ENCODE data around the gene CCNF.

The CCNF gene

DNA sequence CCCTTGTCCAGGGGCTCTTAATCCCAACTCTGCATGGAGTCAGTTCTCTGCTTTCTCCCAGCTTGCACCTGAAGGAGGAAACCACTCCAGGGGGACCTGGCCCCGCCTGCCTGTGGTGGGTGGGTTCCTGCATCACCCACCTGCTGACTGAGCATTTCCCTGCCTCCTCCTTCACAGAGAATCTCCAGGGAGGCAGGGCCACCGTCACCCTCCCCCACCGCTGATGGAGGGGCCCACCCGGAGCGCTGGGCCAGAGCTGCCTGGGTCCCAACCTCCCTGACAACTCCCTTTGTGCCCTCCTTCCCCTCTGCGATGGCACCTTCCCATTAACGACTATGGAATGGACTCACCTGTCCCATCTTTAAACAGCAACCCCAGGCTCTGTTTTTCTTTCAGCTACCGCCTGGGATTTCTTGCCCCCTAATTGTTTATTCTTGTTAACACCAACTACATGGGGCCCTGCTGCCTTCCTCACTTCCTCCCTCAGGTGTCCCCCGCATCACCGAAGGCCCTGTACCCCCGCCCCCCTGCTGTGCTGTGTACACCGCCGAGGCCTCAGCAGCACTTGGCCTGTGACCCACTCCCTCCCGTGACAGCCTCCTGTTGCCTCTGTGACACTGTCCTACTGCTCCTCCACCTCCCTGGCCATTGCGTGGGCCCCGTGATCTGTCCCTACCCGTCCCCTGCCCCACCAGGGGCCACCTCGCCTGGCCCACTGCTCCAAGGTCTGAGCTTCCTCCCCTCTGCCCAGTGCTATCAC is 29.8 kb downstream of the CCNF start:
- no peak for DNase-seq

DNA sequence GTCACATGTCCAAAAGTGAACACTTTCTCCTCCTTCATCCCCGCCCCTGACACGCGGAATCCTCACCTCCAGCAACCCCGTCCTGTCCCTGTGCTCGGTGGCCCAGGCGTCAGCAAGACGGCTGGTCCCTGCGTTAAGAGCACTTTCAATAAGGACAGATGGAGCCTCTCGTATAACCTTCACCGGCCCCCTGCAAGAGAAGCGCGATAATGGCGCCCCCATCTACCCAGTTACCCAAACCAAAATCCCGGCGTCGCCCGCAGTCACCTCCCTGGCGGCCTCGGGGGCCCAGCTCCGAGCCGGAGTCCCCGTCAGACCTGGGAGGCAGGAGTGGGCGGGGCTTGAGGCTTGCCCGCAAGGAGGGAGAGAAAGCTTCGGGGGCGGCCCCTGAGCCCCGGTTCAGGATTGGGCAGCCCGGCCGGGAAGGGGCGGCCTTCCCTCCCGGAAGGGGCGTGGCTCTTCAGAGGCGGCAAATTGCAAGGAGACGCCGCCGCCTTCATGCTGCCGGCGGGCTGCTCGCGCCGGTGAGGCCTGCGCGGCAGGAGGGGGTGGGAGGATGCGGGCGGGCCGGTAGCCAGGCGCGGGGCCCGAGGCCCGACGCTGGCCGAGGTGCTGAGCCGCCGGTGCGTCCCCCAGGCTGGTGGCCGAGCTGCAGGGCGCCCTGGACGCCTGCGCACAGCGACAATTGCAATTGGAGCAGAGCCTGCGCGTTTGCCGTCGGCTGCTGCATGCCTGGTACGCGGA is 30.6 kb downstream of the CCNF start, which contains the start of gene TEDC2:
TEDC2 (plus strand) TSS at position 463 of the 744 bp plus-strand sequence; CDS start at position 499, 36 bp downstream.
- peak; percentile 98 for DNase-seq

DNA sequence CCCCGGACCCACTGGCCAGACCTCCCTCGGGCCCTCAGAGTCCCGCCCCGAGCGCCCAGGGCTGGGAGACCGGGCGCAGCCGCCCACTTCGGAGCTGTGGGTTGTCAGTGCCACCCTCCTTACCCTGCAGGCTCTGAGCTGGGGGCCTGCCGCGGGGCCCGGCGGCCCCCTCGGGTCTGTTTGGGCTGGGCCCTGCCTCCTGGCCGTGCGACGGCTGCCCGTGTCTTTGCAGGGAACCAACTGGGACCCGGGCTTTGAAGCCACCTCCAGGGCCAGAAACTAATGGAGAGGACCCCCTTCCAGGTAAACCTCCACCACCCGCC is 31.1 kb downstream of the CCNF start:
- no peak for DNase-seq

DNA sequence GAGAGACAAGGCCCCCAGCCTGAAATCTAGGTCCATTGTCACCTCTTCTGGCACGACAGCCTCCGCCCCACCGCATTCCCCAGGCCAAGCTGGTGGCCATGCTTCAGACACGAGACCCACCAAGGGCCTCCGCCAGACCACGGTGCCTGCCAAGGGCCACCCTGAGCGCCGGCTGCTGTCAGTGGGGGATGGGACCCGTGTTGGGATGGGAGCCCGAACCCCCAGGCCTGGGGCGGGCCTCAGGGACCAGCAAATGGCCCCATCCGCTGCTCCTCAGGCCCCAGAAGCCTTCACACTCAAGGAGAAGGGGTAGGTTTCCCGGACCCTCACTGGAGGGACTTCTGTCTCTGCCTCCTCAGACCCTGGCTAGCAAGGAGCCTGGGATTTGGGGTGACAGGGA is 31.7 kb downstream of the CCNF start:
- DNase-seq: no peak

DNA sequence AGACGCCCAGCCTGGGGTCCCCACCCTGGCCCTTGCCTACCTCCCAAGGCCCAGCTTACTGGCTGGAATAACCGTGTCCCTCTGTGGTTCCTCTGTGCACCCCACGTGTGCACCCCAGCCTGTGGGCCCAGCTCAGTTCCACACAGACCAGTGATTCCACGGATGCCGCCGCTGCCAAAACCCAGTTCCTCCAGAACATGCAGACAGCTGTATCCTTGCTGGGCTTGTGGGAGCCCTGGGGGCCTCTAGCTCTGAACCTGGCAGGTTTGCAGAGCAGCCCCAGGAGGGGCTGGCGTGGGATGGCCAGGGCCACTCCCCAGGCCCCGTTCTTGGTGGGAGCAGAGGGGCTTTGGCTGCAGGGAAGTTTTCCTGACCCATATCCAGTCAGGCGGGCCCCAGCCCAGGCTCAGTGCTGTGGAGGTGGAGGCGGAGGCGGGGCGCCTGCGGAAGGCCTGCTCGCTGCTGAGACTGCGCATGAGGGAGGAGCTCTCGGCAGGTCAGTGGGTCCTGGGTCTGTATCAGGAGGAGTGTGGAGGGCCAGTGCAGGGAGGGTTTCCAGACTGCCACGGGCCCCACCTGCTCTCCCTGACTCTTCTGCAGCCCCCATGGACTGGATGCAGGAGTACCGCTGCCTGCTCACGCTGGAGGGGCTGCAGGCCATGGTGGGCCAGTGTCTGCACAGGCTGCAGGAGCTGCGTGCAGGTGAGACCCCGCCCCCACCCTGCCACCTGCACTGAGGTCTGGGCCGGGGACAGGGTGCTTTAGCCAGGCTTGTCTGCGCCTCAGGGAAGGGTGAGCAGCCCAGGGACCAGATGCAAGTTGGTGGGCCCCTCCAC is 33.0 kb downstream of the CCNF start:
- no peak for DNase-seq

DNA sequence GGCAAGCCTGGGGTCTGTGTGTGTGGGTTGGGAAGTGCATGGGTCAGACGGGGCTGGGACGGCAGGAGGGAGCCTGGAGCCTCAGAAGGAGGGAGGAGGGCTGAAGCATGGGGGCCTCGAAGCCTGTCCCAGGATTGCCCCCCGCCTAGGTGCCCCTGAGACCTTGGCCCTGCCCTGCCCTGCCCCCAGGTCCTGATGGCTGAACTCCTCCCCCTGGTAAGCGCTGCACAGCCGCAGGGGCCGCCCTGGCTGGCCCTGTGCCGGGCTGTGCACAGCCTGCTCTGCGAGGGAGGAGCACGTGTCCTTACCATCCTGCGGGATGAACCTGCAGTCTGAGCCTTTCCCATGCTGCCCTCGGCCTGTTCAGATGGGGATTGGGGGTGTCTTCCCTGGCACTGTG is 35.1 kb downstream of the CCNF start:
- DNase-seq: no peak

DNA sequence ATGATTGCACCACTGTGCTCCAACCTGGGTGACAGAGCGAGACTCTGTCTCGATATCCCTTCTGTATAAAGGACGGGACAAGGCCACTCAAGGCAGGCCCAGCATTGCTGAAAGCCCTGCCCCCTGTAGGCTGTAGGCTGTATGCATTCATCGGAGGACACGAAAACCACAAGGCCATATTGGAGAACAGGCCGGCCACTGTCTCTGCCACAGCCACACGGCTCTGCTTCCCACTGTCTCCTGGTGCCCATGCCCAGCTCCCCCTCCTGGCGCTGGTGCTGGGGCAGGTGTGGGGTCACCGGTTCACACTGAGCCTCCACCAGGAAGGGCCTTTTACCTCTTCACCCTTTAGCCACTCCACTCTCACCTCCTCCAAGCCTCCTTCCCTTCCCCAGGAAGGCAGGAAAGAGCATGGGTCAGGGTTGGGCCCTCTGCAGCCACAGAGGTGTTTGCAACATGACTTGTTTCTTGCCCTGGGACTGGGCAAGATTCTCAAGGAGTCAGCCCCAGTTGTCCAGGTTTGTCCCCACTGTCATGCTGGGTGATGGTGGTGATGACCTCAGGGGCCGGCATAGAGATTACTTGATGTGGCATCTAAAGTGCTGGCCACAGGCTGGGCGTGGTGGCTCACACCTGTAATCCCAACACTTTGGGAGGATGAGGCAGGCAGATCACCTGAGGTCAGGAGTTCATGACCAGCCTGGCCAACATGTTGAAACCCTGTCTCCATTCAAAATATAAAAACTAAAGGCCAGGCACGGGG is 36.6 kb downstream of the CCNF start:
- DNase-seq: no peak

DNA sequence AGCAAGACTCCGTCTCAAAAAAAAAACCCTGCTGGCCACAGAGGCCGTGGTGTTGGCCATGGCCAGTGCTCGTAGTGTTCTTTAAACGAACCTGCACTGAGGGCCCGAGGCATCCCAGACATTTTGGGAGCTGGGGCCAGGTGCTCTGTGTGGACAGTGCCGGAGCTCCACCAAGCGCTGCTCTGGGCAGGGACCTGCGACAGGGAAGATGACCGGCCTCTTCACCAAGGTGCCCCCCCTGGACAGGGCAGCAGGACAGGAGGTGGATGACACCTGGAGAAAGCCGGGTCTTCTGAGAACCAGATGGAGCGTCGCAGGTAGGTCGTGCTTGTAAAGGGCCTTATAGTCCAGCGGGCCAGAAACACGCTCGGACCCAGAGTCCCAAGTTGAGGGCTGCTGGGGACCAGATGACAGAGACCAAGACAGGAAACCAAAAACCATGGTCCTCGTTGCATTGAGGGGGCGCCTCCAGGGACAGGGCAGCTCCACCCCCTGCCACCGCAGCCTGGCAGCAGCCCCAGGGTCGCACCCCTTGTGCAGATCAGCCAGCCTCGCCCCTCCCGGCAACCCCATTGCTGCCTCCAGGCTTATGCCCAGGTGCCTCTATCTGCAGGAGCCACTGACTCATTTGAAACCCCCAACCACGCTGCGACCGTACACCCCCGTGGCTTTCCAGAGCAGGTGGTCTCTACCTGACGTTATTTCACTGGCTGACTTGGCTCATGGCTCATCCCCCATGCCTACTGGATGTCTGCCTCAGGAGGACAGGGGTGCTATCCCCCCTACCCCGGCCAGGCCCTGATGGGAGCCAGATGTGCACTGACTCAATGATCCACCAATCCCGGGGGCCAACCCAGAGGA is 37.6 kb downstream of the CCNF start:
- DNase-seq: no peak

DNA sequence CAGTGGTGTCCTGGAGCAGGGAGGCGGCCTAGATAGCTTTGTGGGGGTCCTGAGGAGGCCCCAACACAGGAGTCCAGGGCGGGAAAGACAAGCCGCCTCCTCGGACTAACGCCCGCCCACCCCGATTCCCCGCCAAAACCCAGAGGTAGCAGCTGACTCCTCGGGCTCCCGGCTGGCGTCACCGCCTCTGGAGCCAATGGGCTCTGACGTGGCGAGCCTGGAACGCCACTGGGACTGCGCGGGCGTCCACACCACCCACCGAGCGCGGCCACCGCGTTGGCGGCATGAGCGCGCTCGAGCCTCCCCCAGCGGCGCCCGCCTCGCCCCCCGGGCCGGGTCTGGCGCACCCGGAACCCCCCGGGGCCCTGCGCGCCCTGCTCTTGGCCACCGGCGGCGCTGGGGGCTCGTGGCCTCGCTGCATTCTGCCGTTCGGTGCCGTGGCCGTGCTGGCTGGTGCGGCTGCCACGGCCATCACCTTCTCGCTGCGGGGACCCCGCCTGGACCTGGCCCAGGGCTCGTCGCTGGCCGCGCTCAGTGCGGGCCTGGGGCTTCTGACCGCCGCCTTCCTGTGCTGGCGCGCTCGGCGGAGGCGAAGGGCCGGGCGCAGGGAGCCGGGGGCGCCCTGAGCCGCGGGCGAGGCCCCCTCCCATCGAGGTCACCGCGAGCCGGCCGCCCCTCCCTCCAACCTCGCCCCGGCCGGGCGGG is 38.4 kb downstream of the CCNF start:
- no peak for DNase-seq

DNA sequence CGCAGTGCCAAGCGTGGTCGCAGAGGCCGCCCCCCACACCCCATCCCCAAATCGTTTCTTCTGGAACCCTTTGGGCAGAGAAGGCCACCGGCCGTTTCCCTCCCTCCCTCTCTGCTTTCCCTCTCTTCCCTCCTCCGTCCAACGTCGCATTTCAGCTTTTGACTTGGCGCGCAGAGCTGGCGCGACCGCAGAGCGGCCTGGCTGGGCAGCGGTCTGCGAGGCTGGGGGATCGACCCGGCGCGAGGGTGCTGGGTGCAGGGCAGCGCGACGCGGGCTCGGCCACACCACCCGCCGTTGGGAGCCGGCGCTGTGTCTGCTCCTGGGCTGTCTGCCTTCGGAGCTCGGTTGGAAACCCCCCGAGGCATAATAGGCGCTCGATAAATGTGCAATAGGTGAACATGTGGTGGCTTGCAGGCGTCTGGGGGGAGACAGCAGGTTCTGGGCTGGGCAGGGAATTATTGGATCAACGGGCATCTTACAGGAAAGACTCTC is 39.0 kb downstream of the CCNF start:
- DNase-seq: no peak

DNA sequence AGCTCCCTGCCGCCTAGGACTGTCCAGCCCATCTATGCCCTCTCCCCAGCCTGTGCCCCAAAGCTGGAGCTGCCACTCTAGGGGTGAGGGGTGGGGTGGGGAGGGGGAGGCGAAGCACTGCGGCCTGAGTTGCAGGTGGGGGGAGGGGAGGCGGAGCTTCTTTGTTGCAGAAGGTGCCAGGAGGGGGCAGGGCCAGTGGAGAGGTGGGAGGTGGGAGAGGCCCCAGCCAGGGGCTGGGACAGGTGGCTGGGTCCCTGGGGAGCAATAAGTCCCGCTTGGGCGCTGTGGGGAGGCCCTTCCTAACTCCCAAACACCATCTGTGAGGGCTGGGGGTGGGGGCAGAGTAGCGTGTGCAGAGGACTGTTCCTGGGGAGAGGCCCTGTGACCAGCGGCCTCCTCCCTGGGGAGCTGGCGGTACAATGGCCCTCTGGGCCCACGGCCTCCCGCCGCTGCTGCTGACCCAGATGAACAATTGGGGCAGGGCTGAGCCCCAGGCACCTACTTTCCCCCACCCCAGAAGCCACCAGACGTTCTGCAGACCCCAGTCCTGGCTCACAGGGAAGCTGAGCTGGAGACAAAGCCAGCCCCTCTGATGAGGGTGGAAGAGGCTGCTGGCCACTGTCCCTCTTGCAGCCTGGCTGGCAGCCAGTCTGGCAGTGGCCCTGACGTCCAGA is 39.6 kb downstream of the CCNF start:
- DNase-seq: no peak

DNA sequence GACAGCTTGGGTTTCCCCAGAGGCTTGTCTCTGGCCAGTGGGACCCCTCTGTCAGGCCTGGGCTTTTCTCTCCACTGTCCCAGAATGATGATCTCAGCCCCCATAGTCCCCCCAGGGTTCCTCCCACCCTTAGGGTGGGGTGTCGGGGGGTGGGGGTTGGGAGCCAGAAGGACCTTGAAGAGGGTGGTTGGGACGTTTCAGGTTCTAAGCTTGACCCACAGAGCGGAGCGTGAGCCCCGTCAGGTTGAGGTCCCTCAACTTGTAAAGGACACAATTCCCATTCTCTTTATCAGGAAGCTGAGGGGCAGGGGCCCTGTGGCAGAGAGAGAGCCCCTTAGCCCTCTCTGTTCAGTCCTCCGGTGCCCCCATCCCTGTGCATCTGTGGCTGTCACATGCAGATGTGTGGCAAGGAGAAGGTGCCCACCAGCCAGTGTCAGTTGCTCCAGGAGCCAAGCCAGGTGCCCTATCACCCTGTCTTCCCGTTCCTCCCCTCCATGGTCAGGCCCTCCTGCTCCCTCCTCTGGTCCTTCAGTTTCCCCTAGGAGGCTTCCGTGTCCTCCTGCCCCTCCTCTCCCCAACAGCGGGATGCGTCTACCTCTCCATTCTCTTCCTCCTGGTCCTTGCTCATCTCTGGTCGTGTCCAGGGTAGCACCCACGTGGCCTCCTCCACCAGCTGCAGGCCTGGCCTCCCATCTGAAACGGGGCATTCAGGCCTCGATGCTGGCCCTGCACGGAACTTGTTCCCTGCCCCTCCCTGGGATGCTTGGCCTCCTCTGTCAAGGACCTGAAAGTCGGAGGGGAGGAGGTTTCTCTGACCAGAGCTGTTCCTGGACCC is 40.4 kb downstream of the CCNF start:
- DNase-seq: no peak

DNA sequence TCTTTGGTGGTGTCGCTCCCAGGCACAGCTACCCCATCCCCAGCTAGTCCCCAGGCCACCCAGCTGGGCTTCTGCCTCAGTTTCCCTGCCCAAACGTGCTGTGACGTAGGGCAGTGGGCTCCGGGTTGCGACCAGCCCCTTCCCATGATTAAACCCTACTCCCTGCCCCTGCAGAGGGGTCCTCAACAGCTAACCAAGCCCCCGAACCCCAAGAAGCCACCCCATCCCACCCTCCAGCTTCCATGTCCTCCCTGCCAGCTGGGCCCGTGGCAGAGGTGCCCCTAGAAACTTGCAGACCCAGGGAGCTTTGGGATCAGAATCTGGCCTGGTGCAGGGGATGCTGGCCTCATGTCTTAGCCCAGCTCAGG is 41.0 kb downstream of the CCNF start:
- DNase-seq: no peak

DNA sequence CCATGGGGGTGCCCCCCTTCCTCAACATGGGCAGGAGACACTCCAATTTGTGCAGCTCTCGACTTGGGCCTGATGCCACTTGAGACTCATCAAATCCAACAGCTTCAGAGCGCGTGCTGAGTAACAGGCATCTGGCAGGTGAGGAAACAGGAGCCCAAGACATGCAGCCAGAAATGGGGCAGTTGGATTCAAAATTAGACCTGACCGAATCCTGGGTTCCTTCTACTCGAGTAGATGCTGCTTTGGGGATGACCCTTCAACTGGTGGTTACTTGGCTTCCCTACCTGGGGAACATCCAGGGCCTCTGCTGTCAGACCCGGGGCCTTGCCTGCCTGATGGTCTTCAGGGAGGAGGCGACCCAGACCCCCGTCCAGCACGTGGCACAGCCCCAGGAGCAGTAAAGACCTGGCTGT is 41.4 kb downstream of the CCNF start:
- no peak for DNase-seq

DNA sequence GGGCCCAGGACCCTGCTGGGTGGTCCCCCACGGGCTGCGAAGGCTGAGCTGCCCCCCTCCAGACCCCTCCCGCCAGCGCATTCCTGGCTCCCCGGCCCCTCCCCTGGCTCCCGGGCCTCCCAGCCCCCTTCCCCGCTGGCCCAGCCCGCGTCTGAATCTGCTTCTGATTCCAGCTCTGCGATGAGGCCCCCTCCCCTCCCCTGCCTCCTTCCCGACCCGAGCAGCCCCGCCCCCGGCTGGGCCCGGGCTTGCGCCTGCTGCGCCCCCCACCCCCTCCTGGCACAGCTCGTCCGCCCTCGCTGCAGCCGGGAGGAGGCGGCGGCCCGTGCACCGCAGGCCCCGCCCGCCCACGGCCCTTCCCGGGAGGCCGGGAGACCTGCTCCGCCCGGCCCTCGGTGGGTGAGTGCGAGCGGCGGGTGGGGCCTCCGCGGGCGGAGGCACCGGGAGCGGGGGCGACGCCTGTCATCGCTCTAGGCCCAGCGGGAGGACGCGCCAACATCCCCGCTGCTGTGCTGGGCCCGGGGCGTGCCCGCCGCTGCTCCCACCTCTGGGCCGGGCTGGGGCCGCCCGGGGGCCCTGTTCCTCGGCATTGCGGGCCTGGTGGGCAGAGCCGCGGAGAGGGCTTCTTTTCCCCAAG is 41.9 kb downstream of the CCNF start, which contains the start of gene NTN3:
NTN3 (plus strand) TSS at position 282 of the 637 bp plus-strand sequence. CDS start 405 bp downstream, outside the sequence.
- peak; percentile 20 to 29 for DNase-seq

DNA sequence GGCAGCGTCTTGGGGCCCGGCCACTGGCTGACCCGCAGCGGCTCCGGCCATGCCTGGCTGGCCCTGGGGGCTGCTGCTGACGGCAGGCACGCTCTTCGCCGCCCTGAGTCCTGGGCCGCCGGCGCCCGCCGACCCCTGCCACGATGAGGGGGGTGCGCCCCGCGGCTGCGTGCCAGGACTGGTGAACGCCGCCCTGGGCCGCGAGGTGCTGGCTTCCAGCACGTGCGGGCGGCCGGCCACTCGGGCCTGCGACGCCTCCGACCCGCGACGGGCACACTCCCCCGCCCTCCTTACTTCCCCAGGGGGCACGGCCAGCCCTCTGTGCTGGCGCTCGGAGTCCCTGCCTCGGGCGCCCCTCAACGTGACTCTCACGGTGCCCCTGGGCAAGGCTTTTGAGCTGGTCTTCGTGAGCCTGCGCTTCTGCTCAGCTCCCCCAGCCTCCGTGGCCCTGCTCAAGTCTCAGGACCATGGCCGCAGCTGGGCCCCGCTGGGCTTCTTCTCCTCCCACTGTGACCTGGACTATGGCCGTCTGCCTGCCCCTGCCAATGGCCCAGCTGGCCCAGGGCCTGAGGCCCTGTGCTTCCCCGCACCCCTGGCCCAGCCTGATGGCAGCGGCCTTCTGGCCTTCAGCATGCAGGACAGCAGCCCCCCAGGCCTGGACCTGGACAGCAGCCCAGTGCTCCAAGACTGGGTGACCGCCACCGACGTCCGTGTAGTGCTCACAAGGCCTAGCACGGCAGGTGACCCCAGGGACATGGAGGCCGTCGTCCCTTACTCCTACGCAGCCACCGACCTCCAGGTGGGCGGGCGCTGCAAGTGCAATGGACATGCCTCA is 42.6 kb downstream of the CCNF start:
- DNase-seq: no peak

DNA sequence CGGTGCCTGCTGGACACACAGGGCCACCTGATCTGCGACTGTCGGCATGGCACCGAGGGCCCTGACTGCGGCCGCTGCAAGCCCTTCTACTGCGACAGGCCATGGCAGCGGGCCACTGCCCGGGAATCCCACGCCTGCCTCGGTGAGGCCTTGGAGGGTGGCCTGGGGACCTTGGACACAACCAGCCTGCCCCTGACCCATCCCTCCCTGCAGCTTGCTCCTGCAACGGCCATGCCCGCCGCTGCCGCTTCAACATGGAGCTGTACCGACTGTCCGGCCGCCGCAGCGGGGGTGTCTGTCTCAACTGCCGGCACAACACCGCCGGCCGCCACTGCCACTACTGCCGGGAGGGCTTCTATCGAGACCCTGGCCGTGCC is 43.2 kb downstream of the CCNF start:
- no peak for DNase-seq

DNA sequence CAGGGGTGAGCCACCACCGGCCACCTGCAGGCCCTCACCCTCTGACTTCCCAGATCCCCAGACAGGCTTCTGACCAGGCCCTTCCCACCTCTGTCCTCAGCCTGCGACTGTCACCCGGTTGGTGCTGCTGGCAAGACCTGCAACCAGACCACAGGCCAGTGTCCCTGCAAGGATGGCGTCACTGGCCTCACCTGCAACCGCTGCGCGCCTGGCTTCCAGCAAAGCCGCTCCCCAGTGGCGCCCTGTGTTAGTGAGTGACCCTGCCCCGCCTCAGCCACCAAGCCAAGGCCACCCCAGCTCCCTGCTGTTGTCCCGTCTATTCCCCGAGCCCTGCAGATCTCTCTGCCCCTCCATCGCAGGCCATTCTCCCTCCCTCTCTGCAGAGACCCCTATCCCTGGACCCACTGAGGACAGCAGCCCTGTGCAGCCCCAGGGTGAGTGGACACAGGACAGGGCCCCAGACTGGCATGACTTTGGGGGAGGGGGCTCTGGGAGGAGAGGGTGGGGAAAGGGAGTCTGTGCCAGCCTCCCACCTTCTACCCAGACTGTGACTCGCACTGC is 43.7 kb downstream of the CCNF start:
- DNase-seq: no peak
